GM19397 (cell line): Measurements from ENCODE around the gene EMP2.

Source experiments
- ATAC-seq: cut with Tn5 transposase; IDR thresholded peaks from one replicate; pipeline ENCODE4 v1.9.1; 2021; ENCODE audit warnings: mild to moderate bottlenecking, moderate library complexity; ENCODE audit not compliant: unreplicated experiment

Gene EMP2

DNA sequence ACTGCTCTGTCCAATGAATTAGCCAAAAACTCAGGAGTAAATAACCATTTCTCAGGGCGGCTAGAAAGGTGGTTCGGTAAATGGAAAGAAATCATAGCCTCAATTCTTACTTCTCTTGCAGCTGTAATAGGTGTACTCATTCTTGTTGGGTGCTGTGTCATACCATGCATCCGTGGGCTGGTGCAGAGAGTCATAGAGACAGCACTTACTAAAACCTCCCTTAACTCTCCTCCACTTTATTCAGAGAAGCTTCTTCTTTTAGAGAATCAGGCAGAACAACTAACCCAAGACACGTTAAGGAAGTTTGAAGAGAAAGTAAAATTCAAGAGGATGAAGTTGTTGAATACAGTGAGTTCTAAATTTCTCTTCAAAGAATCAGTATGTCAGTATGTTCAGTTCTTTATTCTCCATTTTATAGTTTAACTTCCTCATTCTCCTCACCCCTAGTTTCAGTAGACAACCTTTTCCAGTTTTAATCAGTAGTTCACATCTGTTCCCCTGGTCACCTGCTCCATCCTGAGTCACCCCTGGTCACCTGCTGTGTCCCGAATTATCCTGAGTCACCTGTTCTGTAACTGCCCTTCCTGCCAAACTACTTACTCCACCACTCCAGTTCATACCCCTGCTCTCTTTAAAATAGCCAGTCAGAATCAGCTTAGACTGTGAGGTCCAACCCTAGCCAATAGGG lies 85.9 kb downstream of the EMP2 start:
- ATAC-seq, result no peak

DNA sequence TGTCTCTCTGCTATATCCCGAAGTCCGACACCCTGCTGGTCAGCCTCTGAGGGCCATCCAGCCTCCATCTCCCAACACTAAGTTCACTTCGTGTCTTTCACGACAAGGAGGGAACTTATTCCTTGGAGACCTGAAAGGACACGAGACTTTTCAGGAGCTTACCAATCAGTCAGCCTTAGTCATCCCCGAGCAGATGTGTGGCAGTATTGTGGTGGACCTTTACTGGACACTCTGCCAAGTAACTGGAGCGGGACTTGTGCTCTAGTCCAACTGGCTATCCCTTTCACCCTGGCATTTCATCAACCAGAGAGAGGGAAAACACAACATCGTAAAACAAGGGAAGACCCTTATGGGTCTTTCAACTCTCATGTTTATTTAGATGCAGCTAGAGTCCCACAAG lies 87.1 kb downstream of the EMP2 start:
- no peak for ATAC-seq

DNA sequence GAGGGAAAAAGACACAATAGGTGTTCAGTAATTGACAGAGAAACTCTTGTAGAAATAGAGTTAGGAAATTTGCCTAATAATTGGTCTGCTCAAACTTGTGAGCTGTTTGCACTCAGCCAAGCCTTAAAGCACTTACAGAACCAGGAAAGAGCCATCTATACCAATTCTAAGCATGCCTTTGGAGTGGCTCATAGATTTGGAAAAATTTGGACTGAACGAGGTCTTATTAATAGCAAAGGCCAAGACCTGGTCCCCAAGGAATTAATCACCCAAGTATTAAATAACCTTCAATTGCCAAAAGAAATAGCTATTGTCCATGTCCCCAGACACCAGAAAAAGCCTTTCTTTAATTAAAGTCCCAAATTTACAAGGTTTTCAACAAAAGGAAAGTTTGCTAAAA lies 90.3 kb downstream of the EMP2 start:
- ATAC-seq, result no peak

DNA sequence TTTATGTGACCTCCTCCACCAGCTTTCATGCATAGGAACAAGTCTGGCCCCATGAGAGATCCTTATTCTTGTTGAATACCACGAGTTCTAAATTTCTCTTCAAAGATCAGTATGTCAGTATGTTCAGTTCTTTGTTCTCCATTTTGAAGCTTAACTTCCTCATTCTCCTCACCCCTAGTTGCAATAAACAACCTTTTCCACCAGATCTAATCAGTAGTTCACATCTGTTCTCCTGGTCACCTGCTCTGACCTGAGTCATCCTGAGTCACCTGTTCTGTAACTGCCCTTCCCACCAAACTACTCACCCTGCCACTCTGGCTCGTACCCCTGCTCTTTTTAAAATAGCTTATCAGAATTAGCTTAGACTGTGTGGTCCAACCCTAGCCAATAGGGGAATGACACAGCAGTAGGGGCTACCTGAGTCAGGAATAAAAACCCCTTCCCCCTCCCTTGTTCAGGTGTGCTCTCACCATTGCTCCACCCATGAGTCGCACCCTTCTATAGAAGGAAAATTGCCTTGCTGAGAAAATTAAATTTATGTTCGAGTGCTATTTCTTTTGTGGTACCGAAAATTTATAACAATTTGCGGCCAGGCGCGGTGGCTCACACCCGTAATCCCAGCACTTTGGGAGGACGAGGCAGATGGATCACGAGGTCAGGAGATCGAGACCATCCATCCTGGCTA lies 94.6 kb downstream of the EMP2 start:
- ATAC-seq, result no peak

DNA sequence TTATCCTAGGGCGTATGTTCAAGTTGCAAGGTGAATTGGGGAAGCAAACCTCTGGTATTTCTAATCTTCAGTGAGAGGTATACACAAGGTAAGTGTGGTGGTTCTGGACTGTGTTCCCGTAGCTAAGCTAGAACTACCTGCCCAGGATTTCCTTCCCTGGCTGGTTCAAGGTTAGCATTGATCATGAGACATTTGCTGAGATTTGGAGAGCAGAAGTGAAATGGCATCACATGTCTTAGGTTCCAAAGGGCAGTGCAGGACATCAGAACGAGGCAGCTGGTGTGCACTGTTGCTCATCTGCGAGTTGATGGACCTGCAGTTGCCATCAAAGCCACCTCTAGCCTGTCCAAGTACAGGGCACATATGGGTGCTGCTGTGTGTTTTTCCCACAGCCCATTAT lies 95.2 kb downstream of the EMP2 start:
- no peak for ATAC-seq

DNA sequence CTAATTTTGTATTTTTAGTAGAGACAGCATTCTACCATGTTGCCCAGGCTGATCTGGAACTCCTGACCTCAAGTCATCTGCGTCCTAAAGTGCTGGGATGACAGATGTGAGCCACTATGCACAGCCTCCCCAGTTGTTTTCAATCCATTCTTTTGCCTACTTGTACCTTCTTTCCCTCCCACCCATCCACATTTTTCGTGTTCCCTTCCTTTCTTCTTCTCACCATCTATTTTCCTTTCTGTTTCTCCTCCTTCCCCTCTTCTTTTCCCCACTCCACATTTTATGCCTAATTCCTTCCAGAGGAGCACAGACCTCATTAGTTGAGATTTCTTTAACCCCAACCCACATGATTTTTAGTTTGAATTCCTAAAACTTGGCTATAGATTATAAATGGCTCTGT lies 100.2 kb downstream of the EMP2 start:
- ATAC-seq, result no peak
